ENCODE results near the gene PSMC3.

Gene PSMC3

DNA sequence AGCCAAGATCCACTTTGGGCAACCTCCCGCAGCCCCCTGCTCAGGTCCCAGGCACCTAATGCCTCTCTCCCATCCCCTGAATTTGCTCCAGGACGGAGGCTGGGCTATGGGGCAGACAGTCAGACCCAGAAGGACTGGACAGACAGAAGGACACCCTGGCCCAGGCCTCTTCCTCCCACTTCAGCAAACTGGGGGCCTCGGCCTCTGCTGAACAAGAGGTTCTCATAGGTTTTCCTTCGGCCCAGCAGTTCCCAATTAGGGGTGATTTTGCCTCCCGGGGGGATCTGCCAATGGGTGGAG, 51.6 kb downstream of the PSMC3 start:
- DNase-seq = no peak

DNA sequence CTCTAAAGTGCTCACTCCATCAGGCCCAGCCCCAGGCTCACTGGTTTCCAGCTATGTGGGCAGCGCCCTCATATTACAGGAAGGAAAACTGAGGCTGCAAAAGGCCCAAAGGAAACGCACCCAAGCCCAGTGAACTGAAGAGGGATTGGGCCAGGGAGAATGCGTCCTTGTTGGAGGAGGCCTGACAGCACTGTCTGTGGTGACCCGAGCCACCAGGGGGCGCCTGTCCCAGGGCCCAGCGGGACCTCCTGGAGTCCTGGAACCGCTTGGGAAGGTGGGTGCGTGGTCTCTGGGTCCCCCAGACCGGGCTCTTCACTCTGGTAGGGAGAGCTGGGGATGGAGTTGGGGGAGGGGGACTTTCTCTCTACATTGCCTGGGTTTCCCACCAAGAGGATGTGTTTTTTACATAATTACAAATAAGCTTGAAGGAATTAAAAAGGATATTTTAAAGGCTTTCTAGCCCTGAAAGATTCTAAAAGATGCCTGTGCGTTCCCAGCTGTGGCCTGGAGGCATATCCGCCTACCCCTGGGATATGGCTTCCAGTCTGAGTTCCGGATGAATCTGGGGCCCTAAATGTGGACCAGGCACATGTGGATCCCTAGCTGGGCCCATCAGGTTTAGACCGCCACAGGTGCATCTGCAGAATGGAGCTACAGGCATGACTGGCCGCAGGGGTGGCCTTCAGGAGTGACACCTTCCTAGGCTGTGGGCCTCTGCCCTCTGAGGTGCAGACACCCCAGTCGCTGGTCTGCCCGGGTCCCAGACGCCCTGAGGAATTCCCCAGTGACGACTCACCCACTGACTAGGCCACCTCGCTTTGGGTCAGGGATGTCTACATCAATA, 52.1 kb downstream of the PSMC3 start:
- peak; percentile 50 for DNase-seq

DNA sequence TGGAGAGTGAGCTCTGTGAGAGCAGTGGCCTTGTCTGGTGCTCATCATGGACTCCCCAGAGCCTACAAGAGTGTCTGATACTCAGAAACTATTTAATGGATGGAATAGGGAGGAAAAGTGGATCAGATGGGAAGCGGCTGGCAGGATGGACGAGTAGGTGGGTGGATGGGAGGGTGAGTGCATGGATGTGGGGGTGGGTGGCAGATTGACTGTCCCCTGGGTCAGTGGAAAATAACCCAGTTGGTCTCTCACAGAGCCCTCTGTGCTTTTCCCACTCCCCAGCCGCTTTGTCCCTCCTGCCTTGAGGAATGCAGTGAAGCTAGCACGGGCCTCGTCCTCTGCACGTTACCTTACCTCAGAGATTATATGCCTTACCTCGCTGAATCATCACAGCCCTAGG, 53.8 kb downstream of the PSMC3 start:
- no peak for DNase-seq

DNA sequence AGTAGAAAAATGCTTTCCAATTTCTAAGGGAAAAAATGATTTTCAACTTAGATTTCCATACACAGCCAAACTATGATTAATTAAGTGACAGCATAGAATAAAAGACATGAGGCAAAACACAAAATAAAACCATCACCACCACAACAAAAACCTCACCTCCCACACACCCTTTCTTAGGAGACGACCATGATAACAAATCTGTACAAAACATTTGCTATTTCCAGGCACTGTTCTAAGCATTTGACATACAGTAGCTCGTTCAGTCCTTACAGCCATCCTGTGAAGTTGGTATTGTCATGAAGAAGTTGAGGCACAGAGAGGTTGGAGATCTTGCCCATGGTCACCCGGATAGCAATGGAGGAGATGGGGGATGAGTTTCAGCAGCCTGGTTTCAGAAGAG, 56.6 kb downstream of the PSMC3 start:
- DNase-seq = no peak

All from NCI-H1048 (cell line).